HL-60 (cell line): ENCODE measurements around the gene MLN.

Experiments
- DNase-seq, 2 experiments: peaks; one replicate each; pipeline ENCODE4 v3.0.0-alpha.2; 2010 to 2020; ENCODE audit warnings: low read depth in 1 of 2, low spot score in 1 of 2
- H3K27ac ChIP-seq: fragments of 250-450 bp; sonication (Bioruptor Pico); replicated peaks from 2 replicates; pipeline ENCODE4 v1.5.1; 2020; ENCODE audit warnings: mild to moderate bottlenecking, moderate library complexity
- H3K27me3 ChIP-seq: fragments of 250-450 bp; sonication (Bioruptor Pico); 2 replicates; pipeline ENCODE4 v1.5.1; 2021; ENCODE audit warnings: mild to moderate bottlenecking, moderate library complexity; ENCODE audit not compliant: insufficient read depth, poor library complexity, severe bottlenecking
- H3K4me3 ChIP-seq: replicated peaks from 2 replicates; pipeline ENCODE4 v1.5.1; 2011; ENCODE audit warnings: mild to moderate bottlenecking, control low read depth, low read length; ENCODE audit not compliant: insufficient read depth
- GABPA ChIP-seq: IDR thresholded peaks from 2 replicates; pipeline ENCODE4 v1.6.1; 2012; ENCODE audit warnings: low read depth
- POLR2AphosphoS5 ChIP-seq: IDR thresholded peaks from 2 replicates; pipeline ENCODE4 v1.6.1; 2012; ENCODE audit warnings: low read depth
- REST ChIP-seq: IDR thresholded peaks from 2 replicates; pipeline ENCODE4 v1.6.1; 2012; ENCODE audit warnings: low read depth; ENCODE audit not compliant: insufficient replicate concordance
- SPI1 ChIP-seq: IDR thresholded peaks from 2 replicates; pipeline ENCODE4 v1.6.1; 2012; ENCODE audit warnings: low read depth, mild to moderate bottlenecking, borderline replicate concordance
- TF ChIP-seq, protein P1 (sequence below): IDR thresholded peaks from one replicate; pipeline ENCODE4 v1.5.1; 2011; ENCODE audit warnings: low read length, control low read depth, inconsistent platforms; ENCODE audit not compliant: insufficient read depth

MLN gene

GRCh38 chr6:33802186-33802958 lies 1.4 kb downstream of the MLN start:
- no peak for DNase-seq
- H3K4me3 ChIP-seq: no peak overlapping the region
- no peak overlapping the region for H3K27ac ChIP-seq
- TF ChIP-seq REST (no peak), SPI1 (no peak), GABPA (no peak), POLR2AphosphoS5 (no peak)
- TF ChIP-seq, protein P1, sequence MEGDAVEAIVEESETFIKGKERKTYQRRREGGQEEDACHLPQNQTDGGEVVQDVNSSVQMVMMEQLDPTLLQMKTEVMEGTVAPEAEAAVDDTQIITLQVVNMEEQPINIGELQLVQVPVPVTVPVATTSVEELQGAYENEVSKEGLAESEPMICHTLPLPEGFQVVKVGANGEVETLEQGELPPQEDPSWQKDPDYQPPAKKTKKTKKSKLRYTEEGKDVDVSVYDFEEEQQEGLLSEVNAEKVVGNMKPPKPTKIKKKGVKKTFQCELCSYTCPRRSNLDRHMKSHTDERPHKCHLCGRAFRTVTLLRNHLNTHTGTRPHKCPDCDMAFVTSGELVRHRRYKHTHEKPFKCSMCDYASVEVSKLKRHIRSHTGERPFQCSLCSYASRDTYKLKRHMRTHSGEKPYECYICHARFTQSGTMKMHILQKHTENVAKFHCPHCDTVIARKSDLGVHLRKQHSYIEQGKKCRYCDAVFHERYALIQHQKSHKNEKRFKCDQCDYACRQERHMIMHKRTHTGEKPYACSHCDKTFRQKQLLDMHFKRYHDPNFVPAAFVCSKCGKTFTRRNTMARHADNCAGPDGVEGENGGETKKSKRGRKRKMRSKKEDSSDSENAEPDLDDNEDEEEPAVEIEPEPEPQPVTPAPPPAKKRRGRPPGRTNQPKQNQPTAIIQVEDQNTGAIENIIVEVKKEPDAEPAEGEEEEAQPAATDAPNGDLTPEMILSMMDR: no peak
- H3K27me3 ChIP-seq: peaks cover 6% of the 10 kb centered on the region

DNA sequence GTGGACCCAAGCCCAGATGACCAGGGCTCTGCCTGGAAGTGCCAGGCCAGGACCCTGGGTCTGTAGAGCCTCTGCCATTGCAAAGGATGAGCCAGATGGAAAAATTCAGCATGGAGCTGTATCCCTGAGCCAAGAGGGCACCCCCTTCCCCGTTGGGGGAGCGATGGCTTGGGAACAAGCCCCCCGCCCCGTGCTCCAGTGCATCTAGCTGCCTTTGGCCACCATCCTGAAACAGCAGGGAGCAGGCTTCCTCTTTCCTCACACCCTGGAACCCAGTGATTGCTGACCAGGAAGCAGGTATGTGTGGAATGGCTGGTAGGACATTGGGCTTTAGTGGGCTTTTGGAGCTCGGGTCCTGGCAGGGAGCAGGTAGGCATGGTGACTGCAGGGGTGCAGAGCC lies 2.2 kb downstream of the MLN start:
- DNase-seq: no peak
- Histone ChIP-seq H3K27ac (no peak overlapping the region), H3K4me3 (no peak overlapping the region), H3K27me3 (peaks cover 6% of the 10 kb centered on the region)
- no peak for TF ChIP-seq REST
- TF ChIP-seq POLR2AphosphoS5: no peak
- TF ChIP-seq, protein P1: no peak
- TF ChIP-seq SPI1: no peak
- TF ChIP-seq GABPA: no peak

DNA sequence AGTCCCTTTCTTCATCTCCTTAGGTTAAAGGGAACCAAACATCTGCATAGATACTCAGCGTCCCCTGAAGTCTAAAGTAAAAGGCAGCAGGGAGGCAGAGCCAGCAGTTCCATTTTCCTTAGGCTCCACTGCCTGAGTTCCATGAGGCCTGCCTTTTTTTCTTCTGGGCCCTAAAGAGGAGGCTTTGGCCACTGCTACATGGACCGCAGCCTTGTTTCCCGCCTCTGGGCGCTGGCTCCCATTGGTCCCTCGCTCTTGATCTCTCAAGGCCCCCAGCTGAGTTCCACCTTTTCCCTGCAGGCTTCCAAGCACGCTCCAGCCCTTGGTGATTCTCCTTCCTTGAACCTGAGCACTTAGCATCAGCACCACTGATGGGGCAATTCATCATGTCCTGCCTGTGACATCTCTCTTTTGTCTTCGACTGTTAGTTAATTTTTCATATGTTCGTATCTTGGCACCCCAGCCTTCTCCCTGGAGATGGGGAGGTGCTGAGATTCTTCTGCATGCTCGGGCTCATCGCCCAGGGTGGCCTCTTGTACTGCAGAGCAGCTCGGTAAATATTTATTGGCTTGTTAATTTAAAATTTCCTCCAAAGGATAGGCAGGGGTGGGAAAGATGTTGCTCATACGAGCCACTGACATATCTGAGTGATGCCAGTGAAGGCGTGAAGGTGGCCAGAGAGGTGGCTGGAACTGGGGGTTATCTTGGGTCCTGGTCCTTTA lies 3.4 kb downstream of the MLN start:
- Histone ChIP-seq H3K27me3 (peaks cover 6% of the 10 kb centered on the region), H3K27ac (no peak overlapping the region), H3K4me3 (no peak overlapping the region)
- DNase-seq: no peak
- TF ChIP-seq GABPA (no peak), REST (no peak), SPI1 (no peak), POLR2AphosphoS5 (no peak)
- TF ChIP-seq, protein P1: no peak
